ENCODE data around the gene SEC24D.

- TF ChIP-seq TAF1 (IDR thresholded peaks at IDR 0.05; ENCODE audit: borderline replicate concordance, low read depth, low read length) (no peak), POLR2AphosphoS5 (IDR thresholded peaks at IDR 0.05; ENCODE audit: low read depth, low read length) (no peak), POLR2A (IDR thresholded peaks at IDR 0.05; ENCODE audit: low read depth, low read length) (no peak)
These were observed 11.8 kb downstream of the SEC24D start for GRCh38 chr4:118824141-118824540.

Measured in GM12892 (cell line).